HepG2 (cell line): Measurements from ENCODE around the gene SLC38A3. TPM values are rescaled to one million over a fixed set of nuclear protein-coding genes. Genes with fewer than 3 reads are reported as not detected.

Experiments
- ASH2L ChIP-seq: fragments of 300-600, 200-600 bp; sonication (generic); IDR thresholded peaks from 2 replicates; pipeline ENCODE4 v1.7.0; 2017; ENCODE audit warnings: low read depth, mild to moderate bottlenecking, moderate library complexity, mixed read lengths, low read length; ENCODE audit not compliant: insufficient read length
- BRD4 ChIP-seq: sonication (generic); formaldehyde crosslinking; IDR thresholded peaks from 2 replicates; pipeline ENCODE4 v1.4.0; 2020; ENCODE audit warnings: missing genetic modification reagents
- CHD4 ChIP-seq: fragments of 200-600 bp; sonication (generic); IDR thresholded peaks from 2 replicates; pipeline ENCODE4 v1.7.0; 2017; ENCODE audit warnings: mild to moderate bottlenecking, low read length, borderline replicate concordance
- FOXO1 ChIP-seq: sonication (generic); formaldehyde crosslinking; IDR thresholded peaks from 2 replicates; pipeline ENCODE4 v1.4.0; 2020; ENCODE audit warnings: missing genetic modification reagents
- FOXO4 ChIP-seq: sonication (generic); formaldehyde crosslinking; conservative IDR thresholded peaks from 2 replicates; pipeline ENCODE4 v1.8.1; 2023; ENCODE audit warnings: missing genetic modification reagents
- GLI4 ChIP-seq: sonication (generic); formaldehyde crosslinking; IDR thresholded peaks from 2 replicates; pipeline ENCODE4 v1.5.1; 2020; ENCODE audit warnings: missing genetic modification reagents, mild to moderate bottlenecking, moderate library complexity, borderline replicate concordance
- HDAC2 ChIP-seq: sonication (generic); formaldehyde crosslinking; IDR thresholded peaks from 2 replicates; pipeline ENCODE4 v1.4.0; 2020; ENCODE audit warnings: missing genetic modification reagents
- HINFP ChIP-seq: sonication (generic); formaldehyde crosslinking; IDR thresholded peaks from 2 replicates; pipeline ENCODE4 v1.4.0; 2020; ENCODE audit warnings: low read depth, mild to moderate bottlenecking, missing genetic modification reagents
- MTERF4 ChIP-seq: sonication (generic); formaldehyde crosslinking; IDR thresholded peaks from 2 replicates; pipeline ENCODE4 v1.8.0; 2023; ENCODE audit warnings: mild to moderate bottlenecking, missing genetic modification reagents
- POLR2G ChIP-seq: fragments of 200-400 bp; formaldehyde crosslinking; IDR thresholded peaks from 2 replicates; pipeline ENCODE4 v1.6.1; 2018; ENCODE audit warnings: mild to moderate bottlenecking, low read depth, low read length, moderate library complexity
- PPARG ChIP-seq: conservative IDR thresholded peaks from 2 replicates; pipeline ENCODE4 v1.6.1; 2016; ENCODE audit warnings: missing biosample characterization, missing genetic modification reagents
- PRDM15 ChIP-seq: sonication (generic); formaldehyde crosslinking; IDR thresholded peaks from 2 replicates; pipeline ENCODE4 v1.4.0; 2020; ENCODE audit warnings: missing genetic modification reagents
- PRMT3 ChIP-seq: sonication (generic); formaldehyde crosslinking; IDR thresholded peaks from 2 replicates; pipeline ENCODE4 v1.8.1; 2022; ENCODE audit warnings: low read depth, mild to moderate bottlenecking, moderate library complexity, missing genetic modification reagents, borderline replicate concordance
- SIX4 ChIP-seq: sonication (generic); formaldehyde crosslinking; IDR thresholded peaks from 2 replicates; pipeline ENCODE4 v1.4.0; 2020; ENCODE audit warnings: missing genetic modification reagents
- STAT6 ChIP-seq: sonication (generic); formaldehyde crosslinking; IDR thresholded peaks from 2 replicates; pipeline ENCODE4 v1.4.0; 2020; ENCODE audit warnings: missing genetic modification reagents, mild to moderate bottlenecking, borderline replicate concordance
- TFE3 ChIP-seq: IDR thresholded peaks from 2 replicates; pipeline ENCODE4 v1.6.1; 2016
- ZNF253 ChIP-seq: sonication (generic); formaldehyde crosslinking; IDR thresholded peaks from 2 replicates; pipeline ENCODE4 v1.8.0; 2022; ENCODE audit warnings: mild to moderate bottlenecking, missing genetic modification reagents, borderline replicate concordance
- polyA plus RNA-seq, 8 experiments: library from polyadenylated mRNA; depleted of rRNA in 3 of 8; stranded (reverse) in 7 of 8; unstranded in 1 of 8; fragments of >200 nt; fragmentation: Illumina TruSeq in 4 of 8; extraction: Trizol in 4 of 8; gene quantifications; 2 replicates each; pipeline versions ENCODE4 v1.2.1 to v1.2.3, GENCODE V29; 2011 to 2016; ENCODE audit warnings: low read depth in 4 of 8, missing spikeins in 1 of 8, mixed read lengths in 1 of 8; ENCODE audit not compliant: insufficient read depth in 1 of 8
- total RNA-seq, 5 experiments: library from RNA; depleted of rRNA; stranded (reverse); fragments of >200 nt; fragmentation: Illumina TruSeq; extraction: Trizol; gene quantifications; 2 replicates each; pipeline ENCODE4 v1.2.3, GENCODE V29; 2016; ENCODE audit warnings: low read depth in 1 of 5

SLC38A3 gene
- total and polyA plus RNA-seq, 2 of the 13 experiments (the other 11 are each of a cell fraction or from before 2014, with no cell fraction given): 29.8 to 164 TPM

- TF ChIP-seq FOXO4 (CRISPR knock-in tag): no peak
- peak; percentile 17; the same call in 1 of the 2 replicates for TF ChIP-seq POLR2G
- 0 out of 2 replicates have a peak, but pooled peaks have one; percentile 3 for TF ChIP-seq SIX4
- 0 out of 2 replicates have a peak, but pooled peaks have one; percentile 13 for TF ChIP-seq BRD4 (CRISPR knock-in tag)
- TF ChIP-seq CHD4: no peak
- TF ChIP-seq GLI4 (CRISPR knock-in tag): no peak
- peak; percentile 62 for TF ChIP-seq ASH2L
- no peak; the same call in 1 of the 2 replicates for TF ChIP-seq HINFP (CRISPR knock-in tag)
- no peak for TF ChIP-seq FOXO1 (CRISPR knock-in tag)
- TF ChIP-seq ZNF253 (CRISPR knock-in tag): no peak
- no peak for TF ChIP-seq HDAC2 (CRISPR knock-in tag)
- no peak for TF ChIP-seq STAT6 (CRISPR knock-in tag)
- TF ChIP-seq TFE3 (CRISPR knock-in tag): no peak
- TF ChIP-seq MTERF4 (CRISPR knock-in tag): no peak
- TF ChIP-seq PRDM15 (CRISPR knock-in tag): peak; percentile 48; the same call in 1 of the 2 replicates
- TF ChIP-seq PRMT3: peak; percentile 16; the same call in 1 of the 2 replicates
- TF ChIP-seq PPARG (CRISPR knock-in tag): no peak; the same call in 1 of the 2 replicates
These were observed 8.7 kb upstream of the SLC38A3 start (continued) for GRCh38 chr3:50196253-50196801.
